BJ (cell line): ENCODE measurements around the gene C1QTNF8. TPM values are rescaled to one million over a fixed set of nuclear protein-coding genes. Genes with fewer than 3 reads are reported as not detected.

Experiments
- CTCF ChIA-PET: fragments of 350-600 bp; formaldehyde crosslinking; extraction: SDS; loops from one replicate; lab custom pipeline; 2021; ENCODE audit warnings: antibody characterized with exemption, inconsistent platforms; lab: Yijun Ruan, JAX
- POLR2A ChIA-PET: fragments of 300-600 bp; sonication (Branson Sonifier 250); formaldehyde crosslinking; extraction: SDS; loops from one replicate; lab custom pipeline; 2021; ENCODE audit warnings: antibody characterized with exemption; lab: Charles Lee
- DNase-seq: peaks from one replicate; pipeline ENCODE4 v3.0.0-alpha.2; 2011; ENCODE audit warnings: low read depth
- H3K27me3 ChIP-seq: 2 replicates; pipeline ENCODE4 v1.6.0; 2011; ENCODE audit warnings: low read length; ENCODE audit not compliant: control insufficient read depth, insufficient read depth
- H3K36me3 ChIP-seq: 2 replicates; pipeline ENCODE4 v1.5.1; 2011; ENCODE audit warnings: low read length; ENCODE audit not compliant: control insufficient read depth, insufficient read depth
- H3K4me3 ChIP-seq: 2 replicates; pipeline ENCODE4 v1.5.1; 2011; ENCODE audit warnings: low read depth, mild to moderate bottlenecking, control low read depth, low read length
- CTCF ChIP-seq: IDR thresholded peaks from 2 replicates; pipeline ENCODE4 v1.5.1; 2011; ENCODE audit warnings: low read depth, mild to moderate bottlenecking, control low read depth, inconsistent platforms, low read length, moderate library complexity; ENCODE audit not compliant: insufficient read depth
- polyA plus RNA-seq: library from polyadenylated mRNA; depleted of rRNA; stranded (reverse); fragments of >200 nt; gene quantifications from 2 replicates; pipeline ENCODE4 v1.2.3, GENCODE V29; 2011

C1QTNF8 gene
- polyA plus RNA-seq, 1 experiment = not detected

DNA sequence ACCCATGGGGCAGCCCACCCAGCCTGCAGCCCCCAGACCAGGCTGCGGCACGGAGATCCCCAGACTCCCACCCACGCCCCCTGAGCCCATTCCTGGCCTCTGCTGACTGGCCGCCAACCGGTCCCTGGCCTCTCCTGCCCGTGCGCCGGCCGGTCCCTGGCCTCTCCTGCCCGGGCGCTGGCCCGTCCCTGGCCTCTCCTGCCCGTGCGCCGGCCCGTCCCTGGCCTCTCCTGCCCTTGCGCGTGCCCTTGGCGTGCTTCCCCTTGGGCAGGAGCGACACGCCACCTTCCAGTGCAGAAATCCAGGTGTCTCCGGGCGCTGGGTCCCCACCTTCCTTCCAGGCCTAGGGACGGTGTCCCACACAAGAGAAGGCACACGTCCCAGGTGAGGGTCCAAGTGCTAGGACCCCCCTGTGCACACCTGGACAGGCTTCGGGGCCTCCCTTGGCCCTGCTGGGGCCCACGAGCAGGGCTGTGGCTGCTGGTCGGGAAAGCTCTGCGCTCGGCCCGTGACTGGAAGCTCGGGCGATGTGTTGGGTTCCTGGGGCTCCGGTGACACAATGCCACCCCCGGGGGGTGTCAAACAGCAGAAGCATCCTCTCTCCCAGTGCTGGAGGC is 35.4 kb upstream of the C1QTNF8 start:
- ChIA-PET POLR2A (no interaction called here), CTCF (no interaction called here)
- no peak for DNase-seq
- TF ChIP-seq CTCF = no peak
- H3K36me3 ChIP-seq = no peaks in the 10 kb centered on the region
- H3K27me3 ChIP-seq = no peaks in the 10 kb centered on the region
- H3K4me3 ChIP-seq = no peak overlapping the region

DNA sequence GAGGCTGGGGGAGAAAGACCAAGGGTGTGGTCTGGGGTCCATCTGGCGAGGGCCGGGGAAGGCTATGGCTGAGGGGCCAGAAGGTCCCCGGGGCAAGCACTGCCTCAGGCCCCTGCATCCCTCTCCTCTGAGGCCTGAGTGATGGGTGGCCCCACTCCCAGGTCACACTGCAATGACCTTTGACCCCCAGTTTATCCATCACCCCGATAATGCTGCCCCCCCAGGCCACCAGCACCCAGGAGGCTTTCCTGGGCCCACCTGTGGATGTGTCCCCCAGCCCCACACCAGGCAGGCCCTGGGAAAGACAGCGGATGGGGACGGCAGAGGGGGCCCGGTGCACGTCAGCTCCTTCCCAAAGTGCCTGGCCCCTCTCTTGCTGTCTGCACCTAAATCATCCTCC is 34.3 kb upstream of the C1QTNF8 start:
- no peak for TF ChIP-seq CTCF
- H3K4me3 ChIP-seq = no peak overlapping the region
- CTCF ChIA-PET = no interaction called here
- no peaks in the 10 kb centered on the region for H3K27me3 ChIP-seq
- no peaks in the 10 kb centered on the region for H3K36me3 ChIP-seq
- no peak for DNase-seq
- POLR2A ChIA-PET = no interaction called here

GRCh38 chr16:1129106-1129960 is 33.3 kb upstream of the C1QTNF8 start:
- CTCF ChIA-PET = interaction anchor here (0.7 kb wide), 1 partner anchor 23 kb away, joined by 3 read pairs; no protein-coding TSS in a partner anchor
- Histone ChIP-seq H3K4me3 (no peak overlapping the region), H3K27me3 (no peaks in the 10 kb centered on the region), H3K36me3 (no peaks in the 10 kb centered on the region)
- no peak for TF ChIP-seq CTCF
- no peak for DNase-seq
- POLR2A ChIA-PET = no interaction called here

- Histone ChIP-seq H3K4me3 (no peak overlapping the region), H3K36me3 (no peaks in the 10 kb centered on the region), H3K27me3 (no peaks in the 10 kb centered on the region)
- TF ChIP-seq CTCF = no peak
- DNase-seq = no peak
- ChIA-PET POLR2A (no interaction called here), CTCF (no interaction called here)
Observed at GRCh38 chr16:1127971-1128715, 32.1 kb upstream of the C1QTNF8 start.

DNA sequence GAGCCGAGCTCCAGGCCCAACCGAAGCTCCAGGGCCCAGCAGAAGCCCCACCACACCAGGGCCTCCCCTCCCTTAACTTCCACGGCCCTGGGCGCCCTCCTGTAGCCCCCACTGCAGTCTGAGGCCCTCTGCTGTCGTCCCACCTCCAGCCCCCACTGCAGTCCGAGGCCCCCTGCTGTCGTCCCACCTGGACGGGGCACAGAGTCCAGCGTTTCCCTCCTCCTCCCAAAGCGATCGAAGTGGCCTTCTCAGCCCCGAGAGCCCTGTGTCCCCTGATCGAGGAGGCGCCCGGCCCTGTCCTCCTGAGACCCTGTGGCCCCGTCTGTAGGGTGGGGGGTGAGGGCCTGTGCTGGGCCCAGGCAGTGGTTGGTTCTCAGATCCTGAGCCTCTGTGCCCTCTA is 31.1 kb upstream of the C1QTNF8 start:
- no peak for TF ChIP-seq CTCF
- CTCF ChIA-PET = interaction anchor here (1.2 kb wide), 1 partner anchor 23 kb away, joined by 4 read pairs; no protein-coding TSS in a partner anchor
- Histone ChIP-seq H3K27me3 (no peaks in the 10 kb centered on the region), H3K4me3 (no peak overlapping the region), H3K36me3 (no peaks in the 10 kb centered on the region)
- no peak for DNase-seq
- POLR2A ChIA-PET = no interaction called here
